ENCODE measurements around the gene PIGU. TPM values are rescaled to one million over a fixed set of nuclear protein-coding genes. Genes with fewer than 3 reads are reported as not detected.

The PIGU gene
- total and polyA plus RNA-seq, 2 experiments from 2014 or later: 21.2 to 21.6 TPM

DNA sequence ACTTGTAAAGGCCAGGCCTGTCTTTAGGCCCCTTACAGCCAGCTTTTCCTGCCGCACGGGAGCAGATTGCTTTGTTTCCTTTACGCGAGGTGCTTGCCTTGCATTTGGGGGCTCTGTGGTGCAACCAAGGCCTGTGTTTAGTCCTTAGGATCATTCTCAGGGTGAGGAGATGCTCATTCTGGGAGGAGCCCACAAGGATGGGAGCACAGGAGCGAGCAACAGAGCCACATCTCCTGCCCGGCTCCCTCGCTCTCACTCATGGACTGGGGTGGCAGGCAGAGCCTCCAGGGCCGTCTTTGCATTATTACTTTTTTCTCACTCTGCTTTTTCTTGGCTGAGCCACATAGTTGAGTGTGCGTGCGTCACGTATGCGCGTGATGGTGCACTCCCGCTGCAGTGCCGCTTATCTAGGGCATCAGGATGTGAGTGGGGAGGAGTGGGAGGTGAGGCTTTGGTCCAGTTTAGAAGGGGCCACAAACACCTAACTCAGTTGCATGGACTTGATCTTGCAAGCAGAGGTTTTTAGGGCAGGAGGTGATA is 141.5 kb downstream of the PIGU start:
- DNase-seq: no peak
- Histone ChIP-seq H3K36me3 (ENCODE audit: low read depth) (peaks cover 47% of the 10 kb centered on the region), H3K27ac (no peak overlapping the region), H4K20me1 (ENCODE audit: insufficient read depth) (no peaks in the 10 kb centered on the region), H3K9ac (no peak overlapping the region), H3K79me2 (ENCODE audit: insufficient read depth) (peaks cover 31% of the 10 kb centered on the region), H3K27me3 (replicated peaks; ENCODE audit: insufficient read depth) (no peaks in the 10 kb centered on the region), H3K9me2 (ENCODE audit: insufficient read depth) (no peaks in the 10 kb centered on the region), H2AFZ (no peak overlapping the region), H3K4me2 (ENCODE audit: unreplicated experiment) (no peak overlapping the region), H3F3A (ENCODE audit: insufficient read depth) (peaks cover 4% of the 10 kb centered on the region; the same call in 1 of the 2 replicates), H3K4me3 (no peak overlapping the region), H3K9me3 (ENCODE audit: low read depth) (no peaks in the 10 kb centered on the region), H3K4me1 (ENCODE audit: insufficient read depth) (peaks cover 4% of the 10 kb centered on the region; the same call in 1 of the 2 replicates)
- WGBS, 2 experiments (ENCODE audit: low coverage in 1 of 2, low lambda C conversion rate in 2 of 2, missing lambda C conversion rate in 2 of 2): 87 to 92% methylated on average over 15 of the region's 15 CpGs
- in situ Hi-C loops (cut with MboI): no loop called here
- TF ChIP-seq EZH2 (IDR thresholded peaks at IDR 0.05; ENCODE audit: insufficient read depth, poor library complexity, severe bottlenecking) (no peak), EZH2phosphoT487 (IDR thresholded peaks at IDR 0.05; ENCODE audit: insufficient read depth, low read depth) (no peak)

DNA sequence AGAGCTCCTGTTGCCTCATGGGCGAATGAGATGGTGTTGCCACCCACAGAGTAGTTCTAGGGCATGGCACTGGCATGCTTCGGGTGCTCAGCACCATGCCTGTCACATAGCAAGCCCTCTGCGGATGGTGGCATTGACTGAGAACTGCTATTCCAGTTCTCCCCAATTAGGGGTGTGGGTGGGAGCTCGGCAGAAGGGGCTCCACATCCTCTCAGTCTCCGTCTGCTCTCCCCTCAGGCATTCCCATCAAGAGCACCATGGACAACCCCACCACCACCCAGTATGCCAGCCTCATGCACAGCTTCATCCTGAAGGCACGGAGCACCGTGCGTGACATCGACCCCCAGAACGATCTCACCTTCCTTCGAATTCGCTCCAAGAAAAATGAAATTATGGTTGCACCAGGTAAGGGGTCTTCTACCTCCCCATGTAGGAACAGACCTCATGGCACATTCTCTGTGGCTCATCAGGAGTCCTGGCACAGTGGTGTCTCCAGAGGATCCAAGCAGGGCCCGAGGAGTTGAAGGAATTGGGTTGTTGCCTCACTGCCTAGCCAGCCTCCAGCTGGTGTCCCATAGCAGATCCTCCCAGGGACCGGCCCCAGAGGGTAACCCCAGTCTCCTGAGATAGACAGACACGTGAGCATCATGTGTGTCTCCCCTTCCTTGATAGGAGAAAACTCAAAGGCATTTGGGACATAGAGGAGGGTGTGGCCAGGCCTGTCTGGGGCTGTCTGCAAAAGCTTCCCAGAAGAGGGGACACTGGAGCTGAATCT is 142.3 kb downstream of the PIGU start:
- no peak overlapping the region for H3K4me3 ChIP-seq
- H3K27me3 ChIP-seq (replicated peaks; ENCODE audit: insufficient read depth): no peaks in the 10 kb centered on the region
- H3K9me2 ChIP-seq (ENCODE audit: insufficient read depth): no peaks in the 10 kb centered on the region
- DNase-seq: no peak
- H4K20me1 ChIP-seq (ENCODE audit: insufficient read depth): no peaks in the 10 kb centered on the region
- peaks cover 4% of the 10 kb centered on the region; the same call in 1 of the 2 replicates for H3F3A ChIP-seq (ENCODE audit: insufficient read depth)
- peaks cover 49% of the 10 kb centered on the region for H3K36me3 ChIP-seq (ENCODE audit: low read depth)
- 92% methylated on average over 15 of the region's 15 CpGs for WGBS, 2 experiments (ENCODE audit: low coverage in 1 of 2, low lambda C conversion rate in 2 of 2, missing lambda C conversion rate in 2 of 2)
- no peak overlapping the region for H3K4me2 ChIP-seq (ENCODE audit: unreplicated experiment)
- no peak overlapping the region for H2AFZ ChIP-seq
- in situ Hi-C loops (cut with MboI): no loop called here
- H3K79me2 ChIP-seq (ENCODE audit: insufficient read depth): peaks cover 37% of the 10 kb centered on the region
- H3K9ac ChIP-seq: no peak overlapping the region
- no peak for TF ChIP-seq EZH2 (IDR thresholded peaks at IDR 0.05; ENCODE audit: insufficient read depth, poor library complexity, severe bottlenecking)
- no peak for TF ChIP-seq EZH2phosphoT487 (IDR thresholded peaks at IDR 0.05; ENCODE audit: insufficient read depth, low read depth)
- H3K9me3 ChIP-seq (ENCODE audit: low read depth): no peaks in the 10 kb centered on the region
- H3K4me1 ChIP-seq (ENCODE audit: insufficient read depth): peaks cover 4% of the 10 kb centered on the region; the same call in 1 of the 2 replicates
- no peak overlapping the region for H3K27ac ChIP-seq

DNA sequence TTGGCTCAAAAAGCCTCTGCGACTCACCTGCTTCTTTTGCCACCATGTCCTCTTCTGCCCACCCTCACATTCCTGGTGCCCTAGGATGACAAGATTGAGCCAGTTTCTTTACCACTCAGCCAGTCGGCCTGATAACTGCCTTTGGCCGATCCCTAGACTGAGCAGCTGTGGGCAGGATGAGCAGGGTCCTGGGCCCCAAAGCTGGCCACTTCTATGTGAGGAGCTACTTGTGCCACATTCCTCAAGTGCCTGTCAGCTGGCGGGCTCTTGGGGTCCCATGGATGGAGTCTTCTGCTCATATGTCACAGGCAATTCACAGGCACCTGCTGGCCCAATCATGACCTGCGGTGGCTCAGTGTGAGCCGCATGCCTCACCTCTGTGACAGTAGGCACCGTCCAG is 144.1 kb downstream of the PIGU start:
- no peaks in the 10 kb centered on the region for H3K9me2 ChIP-seq (ENCODE audit: insufficient read depth)
- peaks cover 54% of the 10 kb centered on the region for H3K36me3 ChIP-seq (ENCODE audit: low read depth)
- H3K79me2 ChIP-seq (ENCODE audit: insufficient read depth): peaks cover 51% of the 10 kb centered on the region
- H3K4me2 ChIP-seq (ENCODE audit: unreplicated experiment): no peak overlapping the region
- no peak for DNase-seq
- H2AFZ ChIP-seq: no peak overlapping the region
- in situ Hi-C loops (cut with MboI): no loop called here
- no peaks in the 10 kb centered on the region for H3K27me3 ChIP-seq (replicated peaks; ENCODE audit: insufficient read depth)
- no peak overlapping the region for H3K27ac ChIP-seq
- H3K9me3 ChIP-seq (ENCODE audit: low read depth): no peaks in the 10 kb centered on the region
- no peaks in the 10 kb centered on the region for H3F3A ChIP-seq (ENCODE audit: insufficient read depth)
- H3K9ac ChIP-seq: no peak overlapping the region
- 89 to 92% methylated on average over 7 of the region's 7 CpGs for WGBS, 2 experiments (ENCODE audit: low coverage in 1 of 2, low lambda C conversion rate in 2 of 2, missing lambda C conversion rate in 2 of 2)
- H3K4me1 ChIP-seq (ENCODE audit: insufficient read depth): no peaks in the 10 kb centered on the region
- H4K20me1 ChIP-seq (ENCODE audit: insufficient read depth): no peaks in the 10 kb centered on the region
- H3K4me3 ChIP-seq: no peak overlapping the region
- TF ChIP-seq EZH2 (IDR thresholded peaks at IDR 0.05; ENCODE audit: insufficient read depth, poor library complexity, severe bottlenecking) (no peak), EZH2phosphoT487 (IDR thresholded peaks at IDR 0.05; ENCODE audit: insufficient read depth, low read depth) (no peak)

DNA sequence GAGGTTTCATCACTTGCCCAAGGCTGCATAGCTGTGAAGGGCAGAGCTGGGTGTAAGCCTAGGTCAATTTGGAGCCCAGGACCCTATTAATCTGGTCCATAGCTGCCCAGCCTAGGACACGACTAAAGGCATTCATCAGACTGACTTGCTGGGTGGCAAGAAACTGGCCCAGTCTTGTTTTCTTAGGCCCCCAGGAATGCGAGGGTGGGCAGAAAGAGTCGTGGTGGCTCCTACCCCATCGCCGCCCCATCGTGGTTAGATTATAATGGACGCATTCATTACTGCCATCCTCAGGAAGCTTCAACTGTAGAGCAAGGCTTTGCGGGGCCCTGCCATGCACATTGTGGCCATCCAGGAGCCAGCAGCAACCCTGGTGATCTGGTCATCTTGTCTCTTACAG is 144.6 kb downstream of the PIGU start:
- Histone ChIP-seq H3K9me3 (ENCODE audit: low read depth) (no peaks in the 10 kb centered on the region), H3K79me2 (ENCODE audit: insufficient read depth) (peaks cover 55% of the 10 kb centered on the region), H3K27ac (no peak overlapping the region), H3K4me2 (ENCODE audit: unreplicated experiment) (no peak overlapping the region), H3K27me3 (replicated peaks; ENCODE audit: insufficient read depth) (no peaks in the 10 kb centered on the region), H3K9ac (no peak overlapping the region), H3K9me2 (ENCODE audit: insufficient read depth) (no peaks in the 10 kb centered on the region), H4K20me1 (ENCODE audit: insufficient read depth) (no peaks in the 10 kb centered on the region), H3K4me1 (ENCODE audit: insufficient read depth) (no peaks in the 10 kb centered on the region), H3K36me3 (ENCODE audit: low read depth) (peaks cover 59% of the 10 kb centered on the region), H3F3A (ENCODE audit: insufficient read depth) (peaks cover 3% of the 10 kb centered on the region; the same call in 1 of the 2 replicates), H3K4me3 (no peak overlapping the region), H2AFZ (no peak overlapping the region)
- no peak for DNase-seq
- TF ChIP-seq EZH2phosphoT487 (IDR thresholded peaks at IDR 0.05; ENCODE audit: insufficient read depth, low read depth) (no peak), EZH2 (IDR thresholded peaks at IDR 0.05; ENCODE audit: insufficient read depth, poor library complexity, severe bottlenecking) (no peak)
- WGBS, 2 experiments (ENCODE audit: low coverage in 1 of 2, low lambda C conversion rate in 2 of 2, missing lambda C conversion rate in 2 of 2): 81 to 84% methylated on average over 8 of the region's 8 CpGs
- in situ Hi-C loops (cut with MboI): no loop called here
